Sigmoid colon (tissue), 3 donors: ENCODE data around the gene SLC25A41.

Experiments used
- POLR2A ChIP-seq, 2 donors: fragments of 450-650 bp; IDR thresholded peaks; one replicate each; pipeline ENCODE4 v1.6.1; 2016; ENCODE audit warnings: antibody characterized with exemption in 2 of 2, mild to moderate bottlenecking in 2 of 2, moderate library complexity in 2 of 2
- TF ChIP-seq, protein P1 (sequence below), 4 experiments: fragments of 450-650 bp in 3 of 4; fragments of 200-600 bp in 1 of 4; IDR thresholded peaks; one replicate each; pipeline ENCODE4 v1.5.1; 2016 to 2019; ENCODE audit warnings: antibody characterized with exemption in 4 of 4, mild to moderate bottlenecking in 3 of 4, moderate library complexity in 2 of 4

DNA sequence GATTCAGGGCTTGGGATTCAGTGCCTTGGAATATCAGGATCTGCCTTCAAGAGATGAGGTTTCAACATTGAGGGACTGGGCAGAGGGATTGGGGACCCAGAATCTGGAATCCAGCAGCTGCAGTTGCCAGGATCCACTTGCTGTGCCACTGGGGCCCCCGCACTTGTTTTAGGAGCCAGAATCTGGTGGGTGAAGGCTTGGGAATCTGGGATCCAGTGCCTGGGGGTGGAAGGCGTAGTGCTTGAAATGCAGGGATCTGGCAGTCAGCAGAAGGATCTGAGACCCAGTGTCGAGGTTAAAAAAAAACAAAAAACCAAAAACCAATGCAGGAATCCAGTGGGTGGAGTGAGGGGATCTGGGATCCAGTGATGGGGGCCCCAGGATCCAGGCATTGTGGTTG lies 7.3 kb upstream of the SLC25A41 start:
- no peak for TF ChIP-seq POLR2A (IDR thresholded peaks at IDR 0.05)
- TF ChIP-seq, protein P1, sequence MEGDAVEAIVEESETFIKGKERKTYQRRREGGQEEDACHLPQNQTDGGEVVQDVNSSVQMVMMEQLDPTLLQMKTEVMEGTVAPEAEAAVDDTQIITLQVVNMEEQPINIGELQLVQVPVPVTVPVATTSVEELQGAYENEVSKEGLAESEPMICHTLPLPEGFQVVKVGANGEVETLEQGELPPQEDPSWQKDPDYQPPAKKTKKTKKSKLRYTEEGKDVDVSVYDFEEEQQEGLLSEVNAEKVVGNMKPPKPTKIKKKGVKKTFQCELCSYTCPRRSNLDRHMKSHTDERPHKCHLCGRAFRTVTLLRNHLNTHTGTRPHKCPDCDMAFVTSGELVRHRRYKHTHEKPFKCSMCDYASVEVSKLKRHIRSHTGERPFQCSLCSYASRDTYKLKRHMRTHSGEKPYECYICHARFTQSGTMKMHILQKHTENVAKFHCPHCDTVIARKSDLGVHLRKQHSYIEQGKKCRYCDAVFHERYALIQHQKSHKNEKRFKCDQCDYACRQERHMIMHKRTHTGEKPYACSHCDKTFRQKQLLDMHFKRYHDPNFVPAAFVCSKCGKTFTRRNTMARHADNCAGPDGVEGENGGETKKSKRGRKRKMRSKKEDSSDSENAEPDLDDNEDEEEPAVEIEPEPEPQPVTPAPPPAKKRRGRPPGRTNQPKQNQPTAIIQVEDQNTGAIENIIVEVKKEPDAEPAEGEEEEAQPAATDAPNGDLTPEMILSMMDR (IDR thresholded peaks at IDR 0.05), result no peak
